Esophagus squamous epithelium (tissue), 4 donors: ENCODE results near the gene FREY1.

Experiments
- CTCF ChIP-seq, 6 experiments: fragments of 450-650 bp in 4 of 6; fragments of 200-600 bp in 2 of 6; sonication (generic) in 2 of 6; IDR thresholded peaks; one replicate each; pipeline ENCODE4 v1.5.1; 2016 to 2019; ENCODE audit warnings: antibody characterized with exemption in 6 of 6, mild to moderate bottlenecking in 4 of 6, moderate library complexity in 4 of 6
- POLR2A ChIP-seq, 4 donors: fragments of 450-650 bp; IDR thresholded peaks; one replicate each; pipeline ENCODE4 v1.6.1; 2017; ENCODE audit warnings: antibody characterized with exemption in 4 of 4, mild to moderate bottlenecking in 4 of 4, moderate library complexity in 3 of 4

GRCh38 chr11:45897556-45897955, 9.5 kb downstream of the FREY1 start:
- TF ChIP-seq CTCF (IDR thresholded peaks at IDR 0.05) (no peak), POLR2A (IDR thresholded peaks at IDR 0.05) (no peak)
